HFFc6 (cell line): ENCODE measurements around the gene METTL25B. TPM values are rescaled to one million over a fixed set of nuclear protein-coding genes. Genes with fewer than 3 reads are reported as not detected.
"Not testable (repeated sequence)": the region's sequence is repeated elsewhere in the genome, so short reads cannot be mapped to it uniquely, and the experiment has no call there.

Source experiments
- DNase-seq: peaks from one replicate; pipeline ENCODE4 v3.0.0-alpha.2; 2018
- H3K27ac Mint-ChIP-seq: 2 replicates; pipeline ENCODE4 v1.8.0; 2020; ENCODE audit warnings: mild to moderate bottlenecking, mixed read lengths
- H3K27me3 Mint-ChIP-seq: 2 replicates; pipeline ENCODE4 v1.8.0; 2021; ENCODE audit warnings: mild to moderate bottlenecking, moderate library complexity, mixed read lengths; ENCODE audit not compliant: insufficient read depth
- H3K36me3 Mint-ChIP-seq: 2 replicates; pipeline ENCODE4 v1.8.0; 2021; ENCODE audit warnings: low read depth, mixed read lengths
- H3K4me1 Mint-ChIP-seq: 2 replicates; pipeline ENCODE4 v1.8.0; 2020; ENCODE audit warnings: low read depth, mixed read lengths
- H3K4me3 Mint-ChIP-seq: 2 replicates; pipeline ENCODE4 v1.8.0; 2020; ENCODE audit warnings: mild to moderate bottlenecking, moderate library complexity, mixed read lengths
- H3K9me3 Mint-ChIP-seq: 2 replicates; pipeline ENCODE4 v1.8.0; 2020; ENCODE audit warnings: mild to moderate bottlenecking, mixed read lengths
- total RNA-seq, 6 experiments: library from RNA; stranded (reverse); fragmentation: NEBNext Ultra II Directional; extraction: Animal tissue kit (Norgen Biotek cat#: 25700); gene quantifications; 2 replicates in 1 of 6; 3 replicates in 5 of 6; pipeline ENCODE4 v1.2.3, GENCODE V29; 2021
- TF ChIP-seq, protein P1 (sequence below): fragments of 200-600 bp; sonication (generic); IDR thresholded peaks from 2 replicates; pipeline ENCODE4 v1.5.0; 2021; ENCODE audit warnings: antibody characterized with exemption, mild to moderate bottlenecking

The METTL25B gene
- total RNA-seq, 6 experiments from 2014 or later = 11.2 to 16.0 (median 13.9) TPM

- H3K27ac Mint-ChIP-seq = no peak overlapping the region
- TF ChIP-seq, protein P1, sequence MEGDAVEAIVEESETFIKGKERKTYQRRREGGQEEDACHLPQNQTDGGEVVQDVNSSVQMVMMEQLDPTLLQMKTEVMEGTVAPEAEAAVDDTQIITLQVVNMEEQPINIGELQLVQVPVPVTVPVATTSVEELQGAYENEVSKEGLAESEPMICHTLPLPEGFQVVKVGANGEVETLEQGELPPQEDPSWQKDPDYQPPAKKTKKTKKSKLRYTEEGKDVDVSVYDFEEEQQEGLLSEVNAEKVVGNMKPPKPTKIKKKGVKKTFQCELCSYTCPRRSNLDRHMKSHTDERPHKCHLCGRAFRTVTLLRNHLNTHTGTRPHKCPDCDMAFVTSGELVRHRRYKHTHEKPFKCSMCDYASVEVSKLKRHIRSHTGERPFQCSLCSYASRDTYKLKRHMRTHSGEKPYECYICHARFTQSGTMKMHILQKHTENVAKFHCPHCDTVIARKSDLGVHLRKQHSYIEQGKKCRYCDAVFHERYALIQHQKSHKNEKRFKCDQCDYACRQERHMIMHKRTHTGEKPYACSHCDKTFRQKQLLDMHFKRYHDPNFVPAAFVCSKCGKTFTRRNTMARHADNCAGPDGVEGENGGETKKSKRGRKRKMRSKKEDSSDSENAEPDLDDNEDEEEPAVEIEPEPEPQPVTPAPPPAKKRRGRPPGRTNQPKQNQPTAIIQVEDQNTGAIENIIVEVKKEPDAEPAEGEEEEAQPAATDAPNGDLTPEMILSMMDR = no peak
- peaks cover 9% of the 10 kb centered on the region for H3K4me1 Mint-ChIP-seq
- H3K9me3 Mint-ChIP-seq = no peaks in the 10 kb centered on the region
- no peaks in the 10 kb centered on the region for H3K27me3 Mint-ChIP-seq
- no peak overlapping the region for H3K4me3 Mint-ChIP-seq
- no peak for DNase-seq
- no peaks in the 10 kb centered on the region for H3K36me3 Mint-ChIP-seq
These were observed 32.5 kb downstream of the METTL25B start for GRCh38 chr1:156760796-156761104.

- H3K9me3 Mint-ChIP-seq, H3K27me3 Mint-ChIP-seq, H3K4me3 Mint-ChIP-seq, H3K27ac Mint-ChIP-seq, DNase-seq: not testable (repeated sequence)
- H3K4me1 Mint-ChIP-seq = peaks cover 30% of the 10 kb centered on the region
- peaks cover 11% of the 10 kb centered on the region; the same call in 1 of the 2 replicates for H3K36me3 Mint-ChIP-seq
These were observed 36.9 kb downstream of the METTL25B start for GRCh38 chr1:156765136-156765535.

GRCh38 chr1:156765666-156766065 is 37.4 kb downstream of the METTL25B start:
- Mint-ChIP-seq H3K36me3 (peaks cover 13% of the 10 kb centered on the region), H3K27ac (no peak overlapping the region), H3K9me3 (no peaks in the 10 kb centered on the region), H3K4me1 (peaks cover 32% of the 10 kb centered on the region), H3K27me3 (0 out of 2 replicates have a peak, but pooled peaks cover 2% of the 10 kb centered on the region), H3K4me3 (no peak overlapping the region; the same call in 1 of the 2 replicates)
- no peak for DNase-seq
- TF ChIP-seq, protein P1 = no peak

- Mint-ChIP-seq H3K9me3 (no peaks in the 10 kb centered on the region), H3K36me3 (peaks cover 21% of the 10 kb centered on the region), H3K27me3 (0 out of 2 replicates have a peak, but pooled peaks cover 2% of the 10 kb centered on the region), H3K4me1 (peaks cover 41% of the 10 kb centered on the region), H3K27ac (no peak overlapping the region), H3K4me3 (no peak overlapping the region)
- TF ChIP-seq, protein P1 = no peak
- DNase-seq = no peak
These were observed 38.2 kb downstream of the METTL25B start for GRCh38 chr1:156766298-156767100.

- peaks cover 47% of the 10 kb centered on the region for H3K4me1 Mint-ChIP-seq
- no peak within 1 kb of the TSS for H3K4me3 Mint-ChIP-seq
- no peaks in the 10 kb centered on the region for H3K9me3 Mint-ChIP-seq
- H3K36me3 Mint-ChIP-seq = peaks cover 21% of the 10 kb centered on the region
- H3K27me3 Mint-ChIP-seq = 0 out of 2 replicates have a peak, but pooled peaks cover 2% of the 10 kb centered on the region
- TF ChIP-seq, protein P1 = no peak
- no peak within 1 kb of the TSS for H3K27ac Mint-ChIP-seq
- peak; percentile 100 for DNase-seq
These were observed 39.0 kb downstream of the METTL25B start, which contains the start of gene PRCC for GRCh38 chr1:156767101-156767878. TSS of gene PRCC (plus strand) at chr1:156767535. CDS start at chr1:156767772, 237 bp downstream.
